GM12892 (cell line): ENCODE results near the gene LMF2.

ENCODE experiments used
- POLR2A ChIP-seq: IDR thresholded peaks from 2 replicates; pipeline ENCODE4 v1.6.1; 2011; ENCODE audit warnings: low read depth, low read length, control low read depth
- POLR2AphosphoS5 ChIP-seq: IDR thresholded peaks from 2 replicates; pipeline ENCODE4 v1.6.1; 2011; ENCODE audit warnings: low read depth, low read length, control low read depth
- TAF1 ChIP-seq: IDR thresholded peaks from 2 replicates; pipeline ENCODE4 v1.6.1; 2011; ENCODE audit warnings: low read depth, mild to moderate bottlenecking, control low read depth, low read length, borderline replicate concordance

- TF ChIP-seq TAF1 (no peak), POLR2A (no peak), POLR2AphosphoS5 (no peak)
These were observed 25.9 kb downstream of the LMF2 start, which contains the start of gene ADM2 for GRCh38 chr22:50481440-50482106.
